Measurements from ENCODE around the gene MAML2. TPM values are rescaled to one million over a fixed set of nuclear protein-coding genes. Genes with fewer than 3 reads are reported as not detected.

Gene MAML2
- total RNA-seq, 1 experiment from 2014 or later, result 2.9 TPM

DNA sequence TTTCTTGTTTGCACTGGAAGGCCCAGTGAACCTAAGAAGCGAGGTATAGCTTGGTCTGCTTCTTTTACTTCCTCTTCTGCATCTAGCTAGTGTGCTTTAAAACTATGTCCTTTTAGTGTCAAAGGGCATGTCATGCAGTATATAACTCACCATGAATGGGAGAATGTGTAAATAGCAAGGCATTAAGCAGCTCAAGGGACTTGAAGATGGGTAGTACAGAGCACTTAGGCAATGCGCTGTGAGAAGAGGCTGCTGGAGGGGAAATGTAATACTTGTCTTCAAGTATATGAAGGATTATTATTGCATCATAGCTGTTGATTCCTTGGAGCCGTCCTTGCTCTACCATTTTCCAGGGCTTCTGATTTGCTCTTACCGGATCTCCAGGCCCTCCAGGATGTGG is 7.6 kb downstream of the MAML2 start:
- no peak for ATAC-seq
- H3K4me1 ChIP-seq (ENCODE audit: control insufficient read depth, insufficient read depth, low read length), result peaks cover 27% of the 10 kb centered on the region; the same call in 1 of the 2 replicates
- H3K4me3 ChIP-seq (ENCODE audit: low read depth in 2 of 2, low read length in 2 of 2), result no peak overlapping the region
- BruUV-seq (replicated peaks), result no TSS peak
- no peaks in the 10 kb centered on the region for H3K36me3 ChIP-seq (ENCODE audit: control insufficient read depth, insufficient read depth, low read length)
- H3K9me3 ChIP-seq (ENCODE audit: control insufficient read depth, insufficient read depth, low read depth, low read length), result no peaks in the 10 kb centered on the region
- POLR2A ChIA-PET, result interaction anchor here (1.1 kb wide), 1 partner anchor 28 kb away, joined by 3 read pairs; no protein-coding TSS in a partner anchor
- TF ChIP-seq POLR2AphosphoS5 (IDR thresholded peaks at IDR 0.05; ENCODE audit: low read depth, low read length), result no peak
- TF ChIP-seq, protein P1, sequence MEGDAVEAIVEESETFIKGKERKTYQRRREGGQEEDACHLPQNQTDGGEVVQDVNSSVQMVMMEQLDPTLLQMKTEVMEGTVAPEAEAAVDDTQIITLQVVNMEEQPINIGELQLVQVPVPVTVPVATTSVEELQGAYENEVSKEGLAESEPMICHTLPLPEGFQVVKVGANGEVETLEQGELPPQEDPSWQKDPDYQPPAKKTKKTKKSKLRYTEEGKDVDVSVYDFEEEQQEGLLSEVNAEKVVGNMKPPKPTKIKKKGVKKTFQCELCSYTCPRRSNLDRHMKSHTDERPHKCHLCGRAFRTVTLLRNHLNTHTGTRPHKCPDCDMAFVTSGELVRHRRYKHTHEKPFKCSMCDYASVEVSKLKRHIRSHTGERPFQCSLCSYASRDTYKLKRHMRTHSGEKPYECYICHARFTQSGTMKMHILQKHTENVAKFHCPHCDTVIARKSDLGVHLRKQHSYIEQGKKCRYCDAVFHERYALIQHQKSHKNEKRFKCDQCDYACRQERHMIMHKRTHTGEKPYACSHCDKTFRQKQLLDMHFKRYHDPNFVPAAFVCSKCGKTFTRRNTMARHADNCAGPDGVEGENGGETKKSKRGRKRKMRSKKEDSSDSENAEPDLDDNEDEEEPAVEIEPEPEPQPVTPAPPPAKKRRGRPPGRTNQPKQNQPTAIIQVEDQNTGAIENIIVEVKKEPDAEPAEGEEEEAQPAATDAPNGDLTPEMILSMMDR (IDR thresholded peaks at IDR 0.05), result no peak
- CTCF ChIA-PET, result no interaction called here
- in situ Hi-C loops (cut with HindIII; ENCODE audit: low pct_unique_long_range_greater_than_20kb, low sequenced_read_pairs), result loop anchor here (10.0 kb wide), 1 partner anchor 271 kb away; no protein-coding TSS in a partner anchor
- intact Hi-C loops (cut with micrococcal nuclease; ENCODE audit: unreplicated experiment), result no loop called here
- DNase-seq (ENCODE audit: low read depth, low spot score), result no peak
- H3K27me3 ChIP-seq (ENCODE audit: control insufficient read depth, insufficient read depth, low read length), result no peaks in the 10 kb centered on the region
- no peak overlapping the region for H3K27ac ChIP-seq (ENCODE audit: low read length)

DNA sequence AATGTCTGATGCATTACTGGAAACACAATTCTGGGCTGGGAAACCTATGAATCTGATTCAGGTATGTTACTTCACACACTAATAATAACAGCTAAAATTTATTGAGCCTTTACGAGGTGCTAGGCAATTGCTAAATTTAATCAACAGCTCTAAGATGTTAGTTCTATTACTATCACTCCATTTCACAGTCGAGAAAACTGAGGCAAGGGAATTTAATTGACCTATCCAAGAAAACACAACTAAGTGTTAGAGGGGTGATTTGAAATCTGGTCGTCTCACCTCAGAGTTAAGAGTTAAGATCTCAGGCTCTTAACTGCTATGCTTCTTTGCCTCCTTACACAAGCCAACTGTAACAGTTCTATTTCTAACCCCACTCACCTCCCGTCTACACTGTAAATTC is 8.8 kb downstream of the MAML2 start:
- POLR2A ChIA-PET, result no interaction called here
- intact Hi-C loops (cut with micrococcal nuclease; ENCODE audit: unreplicated experiment), result no loop called here

More for the DNA sequence above, 8.8 kb downstream of the MAML2 start:
- Histone ChIP-seq H3K9me3 (ENCODE audit: control insufficient read depth, insufficient read depth, low read depth, low read length) (no peaks in the 10 kb centered on the region), H3K36me3 (ENCODE audit: control insufficient read depth, insufficient read depth, low read length) (no peaks in the 10 kb centered on the region), H3K4me3 (ENCODE audit: low read depth in 2 of 2, low read length in 2 of 2) (no peak overlapping the region), H3K27me3 (ENCODE audit: control insufficient read depth, insufficient read depth, low read length) (no peaks in the 10 kb centered on the region), H3K27ac (ENCODE audit: low read length) (no peak overlapping the region), H3K4me1 (ENCODE audit: control insufficient read depth, insufficient read depth, low read length) (peaks cover 20% of the 10 kb centered on the region)
- TF ChIP-seq TCF7L2 (IDR thresholded peaks at IDR 0.05; ENCODE audit: low read depth, low read length), result no peak
- TF ChIP-seq, protein P1 (IDR thresholded peaks at IDR 0.05), result no peak
- no peak for TF ChIP-seq POLR2AphosphoS5 (IDR thresholded peaks at IDR 0.05; ENCODE audit: low read depth, low read length)
- TF ChIP-seq, protein P2, sequence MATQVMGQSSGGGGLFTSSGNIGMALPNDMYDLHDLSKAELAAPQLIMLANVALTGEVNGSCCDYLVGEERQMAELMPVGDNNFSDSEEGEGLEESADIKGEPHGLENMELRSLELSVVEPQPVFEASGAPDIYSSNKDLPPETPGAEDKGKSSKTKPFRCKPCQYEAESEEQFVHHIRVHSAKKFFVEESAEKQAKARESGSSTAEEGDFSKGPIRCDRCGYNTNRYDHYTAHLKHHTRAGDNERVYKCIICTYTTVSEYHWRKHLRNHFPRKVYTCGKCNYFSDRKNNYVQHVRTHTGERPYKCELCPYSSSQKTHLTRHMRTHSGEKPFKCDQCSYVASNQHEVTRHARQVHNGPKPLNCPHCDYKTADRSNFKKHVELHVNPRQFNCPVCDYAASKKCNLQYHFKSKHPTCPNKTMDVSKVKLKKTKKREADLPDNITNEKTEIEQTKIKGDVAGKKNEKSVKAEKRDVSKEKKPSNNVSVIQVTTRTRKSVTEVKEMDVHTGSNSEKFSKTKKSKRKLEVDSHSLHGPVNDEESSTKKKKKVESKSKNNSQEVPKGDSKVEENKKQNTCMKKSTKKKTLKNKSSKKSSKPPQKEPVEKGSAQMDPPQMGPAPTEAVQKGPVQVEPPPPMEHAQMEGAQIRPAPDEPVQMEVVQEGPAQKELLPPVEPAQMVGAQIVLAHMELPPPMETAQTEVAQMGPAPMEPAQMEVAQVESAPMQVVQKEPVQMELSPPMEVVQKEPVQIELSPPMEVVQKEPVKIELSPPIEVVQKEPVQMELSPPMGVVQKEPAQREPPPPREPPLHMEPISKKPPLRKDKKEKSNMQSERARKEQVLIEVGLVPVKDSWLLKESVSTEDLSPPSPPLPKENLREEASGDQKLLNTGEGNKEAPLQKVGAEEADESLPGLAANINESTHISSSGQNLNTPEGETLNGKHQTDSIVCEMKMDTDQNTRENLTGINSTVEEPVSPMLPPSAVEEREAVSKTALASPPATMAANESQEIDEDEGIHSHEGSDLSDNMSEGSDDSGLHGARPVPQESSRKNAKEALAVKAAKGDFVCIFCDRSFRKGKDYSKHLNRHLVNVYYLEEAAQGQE (IDR thresholded peaks at IDR 0.05; ENCODE audit: insufficient read depth in 1 of 2, low read depth in 2 of 2, low read length in 1 of 2), result no peak
- no peak for TF ChIP-seq SIN3A (IDR thresholded peaks at IDR 0.05; ENCODE audit: borderline replicate concordance, insufficient read depth, low read depth, low read length)
- no peak for ATAC-seq
- CTCF ChIA-PET, result interaction anchor here (0.6 kb wide), 1 partner anchor 10 kb away, joined by 7 read pairs; no protein-coding TSS in a partner anchor
- DNase-seq (ENCODE audit: low read depth, low spot score), result no peak
- in situ Hi-C loops (cut with HindIII; ENCODE audit: low pct_unique_long_range_greater_than_20kb, low sequenced_read_pairs), result loop anchor here (10.0 kb wide), 1 partner anchor 269 kb away; no protein-coding TSS in a partner anchor
- no TSS peak for BruUV-seq (replicated peaks)

Data from Panc1 (cell line).